HAP-1 (cell line): ENCODE data around the gene DEGS2.

Experiments
- DNase-seq, 2 experiments: peaks; one replicate each; pipeline ENCODE4 v3.0.0-alpha.2; 2016 to 2020; ENCODE audit warnings: low spot score in 2 of 2
- H3K27me3 ChIP-seq: fragments of 250-450 bp; sonication (Bioruptor Pico); 2 replicates; pipeline ENCODE4 v1.5.1; 2020; ENCODE audit warnings: low read depth, mild to moderate bottlenecking, moderate library complexity
- H3K36me3 ChIP-seq: fragments of 250-450 bp; sonication (Bioruptor Pico); replicated peaks from 2 replicates; pipeline ENCODE4 v1.5.1; 2020; ENCODE audit warnings: mild to moderate bottlenecking
- H3K4me1 ChIP-seq: fragments of 250-450 bp; sonication (Bioruptor Pico); 2 replicates; pipeline ENCODE4 v1.5.1; 2020; ENCODE audit warnings: mild to moderate bottlenecking
- H3K4me3 ChIP-seq: fragments of 250-450 bp; sonication (Bioruptor Pico); 2 replicates; pipeline ENCODE4 v1.5.1; 2020; ENCODE audit warnings: mild to moderate bottlenecking, moderate library complexity
- H3K9me3 ChIP-seq: fragments of 250-450 bp; sonication (Bioruptor Pico); 2 replicates; pipeline ENCODE4 v1.5.1; 2020; ENCODE audit warnings: mild to moderate bottlenecking, moderate library complexity
- in situ Hi-C: fragments of 300-500 bp; cut with MboI; formaldehyde crosslinking; loops from 3 replicates; pipeline ENCODE4 v1.14.3; 2020; ENCODE audit warnings: low sequenced_read_pairs, inconsistent platforms, mixed read lengths

The DEGS2 gene

DNA sequence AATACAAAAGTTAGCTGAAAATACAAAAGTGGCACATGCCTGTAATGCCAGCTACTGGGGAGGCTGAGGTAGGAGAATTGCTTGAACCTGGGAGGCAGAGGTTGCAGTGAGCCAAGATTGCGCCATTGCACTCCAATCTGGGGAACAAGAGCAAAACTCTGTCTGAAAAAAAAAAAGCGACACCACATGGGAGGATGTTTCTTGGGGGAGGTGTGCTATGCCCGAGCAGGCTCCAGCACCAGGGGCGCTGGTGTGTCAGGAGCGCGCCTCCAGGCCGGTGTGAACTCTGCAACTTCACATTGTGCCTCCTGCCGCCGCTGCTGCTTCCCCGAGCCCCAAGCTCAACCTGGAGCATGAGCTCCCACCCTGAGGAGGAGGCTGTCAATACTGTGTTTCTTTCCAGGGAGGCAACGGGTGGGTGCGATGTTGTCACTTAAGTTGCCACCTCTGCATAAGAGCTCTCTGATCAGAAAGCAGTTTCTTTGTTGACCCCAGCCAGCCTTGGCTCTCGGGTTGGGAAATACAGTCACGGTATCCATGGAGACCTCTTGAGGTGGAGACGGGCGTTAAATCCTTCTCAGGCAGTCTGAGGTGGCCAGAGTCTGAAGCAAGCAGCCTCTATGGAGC is 18.9 kb downstream of the DEGS2 start:
- H3K36me3 ChIP-seq, result no peaks in the 10 kb centered on the region
- in situ Hi-C loops, result no loop called here
- no peaks in the 10 kb centered on the region for H3K27me3 ChIP-seq
- no peaks in the 10 kb centered on the region for H3K4me1 ChIP-seq
- H3K4me3 ChIP-seq, result no peak overlapping the region
- no peak for DNase-seq
- H3K9me3 ChIP-seq, result no peaks in the 10 kb centered on the region

- DNase-seq, result no peak
- Histone ChIP-seq H3K36me3 (peaks cover 8% of the 10 kb centered on the region; the same call in 1 of the 2 replicates), H3K4me1 (no peaks in the 10 kb centered on the region), H3K27me3 (no peaks in the 10 kb centered on the region), H3K4me3 (no peak overlapping the region), H3K9me3 (no peaks in the 10 kb centered on the region)
- in situ Hi-C loops, result no loop called here
These were observed 20.5 kb downstream of the DEGS2 start for GRCh38 chr14:100138955-100139354.

DNA sequence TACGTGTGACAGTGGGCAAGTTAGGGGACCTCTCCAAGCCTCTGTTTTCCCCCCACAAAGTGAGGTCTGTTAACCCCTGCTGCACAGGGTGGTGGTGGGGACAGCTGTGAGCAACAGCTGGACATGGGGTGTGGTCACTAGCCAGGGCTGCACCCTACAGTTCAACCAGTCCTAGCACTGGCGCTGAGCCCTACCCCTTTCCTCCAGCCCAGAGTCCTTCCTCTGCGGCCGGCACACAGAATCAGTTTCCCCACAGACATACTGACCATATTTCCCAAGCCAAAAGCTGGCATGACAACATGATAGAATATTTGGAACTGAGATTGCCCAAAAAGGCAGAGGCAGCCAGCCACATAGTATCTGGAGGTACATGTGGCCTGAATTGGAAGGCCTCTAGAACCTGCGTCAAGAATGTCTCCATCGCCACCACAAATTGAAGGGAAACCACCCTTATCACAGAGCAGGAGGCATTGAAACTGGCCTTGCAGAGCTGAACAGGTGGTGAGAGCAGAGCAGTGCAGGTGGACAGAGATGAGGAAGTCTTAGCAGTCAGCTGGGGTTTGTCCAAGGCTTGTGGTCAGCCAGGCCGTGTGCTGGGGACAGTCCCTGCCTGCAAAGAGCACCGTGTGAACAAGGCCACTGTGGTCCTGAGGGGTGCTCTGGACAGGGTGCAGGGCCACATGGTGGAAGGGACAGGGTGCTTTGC is 21.2 kb downstream of the DEGS2 start:
- no peak for DNase-seq
- H3K36me3 ChIP-seq, result peaks cover 15% of the 10 kb centered on the region
- H3K4me1 ChIP-seq, result no peaks in the 10 kb centered on the region
- no peak overlapping the region for H3K4me3 ChIP-seq
- in situ Hi-C loops, result no loop called here
- no peaks in the 10 kb centered on the region for H3K9me3 ChIP-seq
- no peaks in the 10 kb centered on the region for H3K27me3 ChIP-seq

GRCh38 chr14:100137173-100137572 is 22.3 kb downstream of the DEGS2 start:
- peaks cover 23% of the 10 kb centered on the region for H3K36me3 ChIP-seq
- DNase-seq, result no peak
- no peaks in the 10 kb centered on the region for H3K27me3 ChIP-seq
- in situ Hi-C loops, result no loop called here
- H3K4me1 ChIP-seq, result no peaks in the 10 kb centered on the region
- H3K4me3 ChIP-seq, result no peak overlapping the region
- no peaks in the 10 kb centered on the region for H3K9me3 ChIP-seq

DNA sequence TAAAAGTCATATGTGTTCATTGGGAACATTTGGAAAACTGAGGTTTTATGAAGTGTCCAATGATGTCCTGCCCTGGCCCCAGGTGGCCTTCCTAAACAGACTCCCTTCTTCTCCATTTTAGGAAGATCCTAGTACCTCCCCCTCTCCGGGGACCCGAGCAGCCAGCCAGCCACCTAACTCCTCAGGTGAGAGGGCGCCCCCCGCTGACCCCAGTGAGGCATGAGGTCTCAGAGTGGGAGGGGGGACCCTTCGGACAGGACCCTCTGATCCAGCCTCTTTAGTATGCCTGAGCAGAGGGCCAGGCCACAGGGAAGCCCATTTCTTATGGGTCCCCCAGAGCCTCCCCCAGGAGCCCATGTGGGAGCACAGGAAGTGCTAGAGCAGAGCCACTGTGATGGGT is 23.7 kb downstream of the DEGS2 start:
- H3K4me3 ChIP-seq, result no peak overlapping the region
- in situ Hi-C loops, result no loop called here
- no peaks in the 10 kb centered on the region for H3K27me3 ChIP-seq
- no peaks in the 10 kb centered on the region for H3K4me1 ChIP-seq
- no peak for DNase-seq
- peaks cover 23% of the 10 kb centered on the region for H3K36me3 ChIP-seq
- H3K9me3 ChIP-seq, result no peaks in the 10 kb centered on the region

GRCh38 chr14:100135073-100135472 is 24.4 kb downstream of the DEGS2 start:
- in situ Hi-C loops, result no loop called here
- Histone ChIP-seq H3K9me3 (no peaks in the 10 kb centered on the region), H3K36me3 (peaks cover 27% of the 10 kb centered on the region), H3K27me3 (no peaks in the 10 kb centered on the region), H3K4me1 (no peaks in the 10 kb centered on the region), H3K4me3 (no peak overlapping the region)
- no peak for DNase-seq

GRCh38 chr14:100134586-100134985 is 24.9 kb downstream of the DEGS2 start:
- Histone ChIP-seq H3K9me3 (no peaks in the 10 kb centered on the region), H3K36me3 (peaks cover 27% of the 10 kb centered on the region), H3K4me3 (no peak overlapping the region), H3K4me1 (no peaks in the 10 kb centered on the region), H3K27me3 (no peaks in the 10 kb centered on the region)
- in situ Hi-C loops, result no loop called here
- DNase-seq, result no peak

- in situ Hi-C loops, result no loop called here
- DNase-seq, result no peak
- H3K36me3 ChIP-seq, result peaks cover 27% of the 10 kb centered on the region
These were observed 26.4 kb downstream of the DEGS2 start for GRCh38 chr14:100132903-100133510.

GRCh38 chr14:100132161-100132902 is 27.1 kb downstream of the DEGS2 start:
- Histone ChIP-seq H3K36me3 (peaks cover 27% of the 10 kb centered on the region), H3K4me1 (no peaks in the 10 kb centered on the region), H3K9me3 (no peaks in the 10 kb centered on the region), H3K27me3 (no peaks in the 10 kb centered on the region), H3K4me3 (no peak overlapping the region)
- no peak for DNase-seq
- in situ Hi-C loops, result no loop called here

More at GRCh38 chr14:100132903-100133510, 26.4 kb downstream of the DEGS2 start:
- H3K4me1 ChIP-seq, result no peaks in the 10 kb centered on the region
- H3K27me3 ChIP-seq, result no peaks in the 10 kb centered on the region
- H3K9me3 ChIP-seq, result no peaks in the 10 kb centered on the region
- H3K4me3 ChIP-seq, result no peak overlapping the region

DNA sequence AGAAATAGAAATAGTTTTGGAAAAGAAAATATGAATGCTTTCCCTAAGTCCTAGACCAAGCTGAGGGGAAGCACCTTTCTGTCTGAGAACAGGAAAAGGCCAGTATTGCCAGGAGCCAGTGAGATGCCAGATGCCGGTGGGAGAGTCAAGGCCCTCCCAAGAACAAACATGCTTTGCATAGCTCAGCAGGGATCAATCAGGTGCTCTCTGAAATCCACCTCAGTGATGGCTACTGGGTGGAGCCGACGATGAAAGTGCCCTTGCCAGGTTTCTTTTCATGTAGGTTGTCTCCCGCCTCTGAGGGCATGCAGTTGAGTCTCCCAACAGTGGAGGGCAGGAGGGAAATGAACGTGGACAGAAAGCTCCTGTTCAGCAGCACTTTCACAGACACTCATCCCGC is 28.3 kb downstream of the DEGS2 start:
- Histone ChIP-seq H3K4me3 (no peak overlapping the region), H3K36me3 (peaks cover 31% of the 10 kb centered on the region), H3K9me3 (no peaks in the 10 kb centered on the region), H3K27me3 (no peaks in the 10 kb centered on the region), H3K4me1 (no peaks in the 10 kb centered on the region)
- DNase-seq, result no peak
- in situ Hi-C loops, result no loop called here

GRCh38 chr14:100130521-100130920 is 28.9 kb downstream of the DEGS2 start:
- no peak for DNase-seq

GRCh38 chr14:100129161-100129589 is 30.3 kb downstream of the DEGS2 start:
- Histone ChIP-seq H3K27me3 (no peaks in the 10 kb centered on the region), H3K4me3 (no peak overlapping the region), H3K36me3 (peaks cover 26% of the 10 kb centered on the region), H3K4me1 (no peaks in the 10 kb centered on the region), H3K9me3 (no peaks in the 10 kb centered on the region)
- no peak for DNase-seq
- in situ Hi-C loops, result no loop called here

More at GRCh38 chr14:100130521-100130920, 28.9 kb downstream of the DEGS2 start:
- no peaks in the 10 kb centered on the region for H3K4me1 ChIP-seq
- H3K9me3 ChIP-seq, result no peaks in the 10 kb centered on the region
- H3K27me3 ChIP-seq, result no peaks in the 10 kb centered on the region
- in situ Hi-C loops, result no loop called here
- H3K36me3 ChIP-seq, result peaks cover 31% of the 10 kb centered on the region
- H3K4me3 ChIP-seq, result no peak overlapping the region

DNA sequence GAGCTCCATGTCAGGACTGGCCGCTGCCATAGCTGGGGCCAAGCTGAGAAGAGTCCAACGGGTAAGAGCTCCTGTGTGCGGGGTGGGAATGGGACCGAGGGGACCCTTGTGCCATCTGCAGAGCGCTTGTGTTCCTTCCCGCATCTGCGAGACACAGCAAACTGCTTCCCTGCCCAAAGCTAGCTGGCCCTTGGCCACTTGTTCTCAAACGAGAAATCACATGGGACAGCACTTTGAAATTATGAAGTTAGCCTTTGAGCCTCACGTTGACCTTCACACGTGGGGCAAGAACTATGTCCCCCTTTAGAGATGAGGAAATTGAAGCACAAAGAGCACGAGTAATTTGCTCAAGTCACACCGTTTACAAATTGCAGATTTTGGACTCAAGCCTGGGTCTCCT is 30.8 kb downstream of the DEGS2 start:
- Histone ChIP-seq H3K4me3 (no peak overlapping the region), H3K27me3 (no peaks in the 10 kb centered on the region), H3K36me3 (peaks cover 21% of the 10 kb centered on the region), H3K4me1 (no peaks in the 10 kb centered on the region), H3K9me3 (no peaks in the 10 kb centered on the region)
- DNase-seq, result no peak
- in situ Hi-C loops, result no loop called here
